HG02588 (cell line): ENCODE data around the gene VSNL1.
"Not testable (repeated sequence)": the region's sequence is repeated elsewhere in the genome, so short reads cannot be mapped to it uniquely, and the experiment has no call there.

ENCODE experiments used
- ATAC-seq: cut with Tn5 transposase; IDR thresholded peaks from one replicate; pipeline ENCODE4 v1.9.1; 2021; ENCODE audit warnings: mild to moderate bottlenecking, moderate library complexity; ENCODE audit not compliant: unreplicated experiment

The VSNL1 gene

GRCh38 chr2:17541531-17541950 lies 1.0 kb downstream of the VSNL1 start:
- ATAC-seq = no peak

- ATAC-seq = no peak
These were observed 2.0 kb downstream of the VSNL1 start for GRCh38 chr2:17542471-17542870.

GRCh38 chr2:17543131-17543660 lies 2.7 kb downstream of the VSNL1 start:
- ATAC-seq = no peak

GRCh38 chr2:17543848-17544247 lies 3.4 kb downstream of the VSNL1 start:
- ATAC-seq = no peak

GRCh38 chr2:17544256-17544655 lies 3.8 kb downstream of the VSNL1 start:
- no peak for ATAC-seq

- ATAC-seq = no peak
These were observed 5.5 kb downstream of the VSNL1 start for GRCh38 chr2:17545680-17546613.

- ATAC-seq = no peak
These were observed 6.7 kb downstream of the VSNL1 start for GRCh38 chr2:17547237-17547636.

- no peak for ATAC-seq
These were observed 7.2 kb downstream of the VSNL1 start for GRCh38 chr2:17547737-17548136.

- no peak for ATAC-seq
These were observed 10.4 kb downstream of the VSNL1 start for GRCh38 chr2:17550907-17551306.

GRCh38 chr2:17555150-17555549 lies 14.7 kb downstream of the VSNL1 start:
- ATAC-seq = no peak

GRCh38 chr2:17557596-17557995 lies 17.1 kb downstream of the VSNL1 start:
- no peak for ATAC-seq

- no peak for ATAC-seq
These were observed 17.6 kb downstream of the VSNL1 start for GRCh38 chr2:17558053-17558452.

- no peak for ATAC-seq
These were observed 18.4 kb downstream of the VSNL1 start for GRCh38 chr2:17558878-17559277.

GRCh38 chr2:17565726-17566125 lies 25.2 kb downstream of the VSNL1 start:
- ATAC-seq = not testable (repeated sequence)

GRCh38 chr2:17571681-17572080 lies 31.2 kb downstream of the VSNL1 start:
- ATAC-seq = no peak

- ATAC-seq = no peak
These were observed 32.7 kb downstream of the VSNL1 start for GRCh38 chr2:17573085-17573803.

- no peak for ATAC-seq
These were observed 33.3 kb downstream of the VSNL1 start for GRCh38 chr2:17573804-17574175.

GRCh38 chr2:17574406-17575073 lies 34.0 kb downstream of the VSNL1 start:
- ATAC-seq = no peak

- no peak for ATAC-seq
These were observed 36.3 kb downstream of the VSNL1 start for GRCh38 chr2:17576802-17577201.

- ATAC-seq = no peak
These were observed 38.0 kb downstream of the VSNL1 start for GRCh38 chr2:17578466-17578928.
